Body of pancreas (tissue), 4 donors: ENCODE data around the gene TSPOAP1. TPM values are rescaled to one million over a fixed set of nuclear protein-coding genes. Genes with fewer than 3 reads are reported as not detected.

Source experiments
- ATAC-seq: fragments of 150-250 bp; one replicate; pipeline ENCODE4 v1.9.1; 2016
- DNase-seq, 4 donors: peaks; one replicate each; pipeline ENCODE4 v3.0.0-alpha.2; 2019
- H3K27ac ChIP-seq, 4 donors: fragments of 200-600 bp; sonication (generic); 1 replicate in 3 of 4; 2 replicates in 1 of 4; pipeline versions ENCODE4 v1.5.1 to v1.6.1; 2016 to 2019; ENCODE audit warnings: mild to moderate bottlenecking in 1 of 4, mixed read lengths in 1 of 4, moderate library complexity in 1 of 4
- H3K27me3 ChIP-seq, 2 donors: fragments of 200-600 bp; sonication (generic); one replicate each; pipeline ENCODE4 v1.6.0; 2016; ENCODE audit warnings: mild to moderate bottlenecking in 1 of 2
- H3K36me3 ChIP-seq, 2 donors: fragments of 200-600 bp; sonication (generic); replicated peaks in 1 of 2; 2 replicates each; pipeline ENCODE4 v1.5.1; 2016; ENCODE audit warnings: low read depth in 2 of 2; ENCODE audit not compliant: insufficient read depth in 1 of 2
- H3K4me1 ChIP-seq: fragments of 200-600 bp; sonication (generic); one replicate; pipeline ENCODE4 v1.6.0; 2016
- H3K4me3 ChIP-seq, 2 donors: fragments of 200-600 bp; sonication (generic); 1 replicate in 1 of 2; 2 replicates in 1 of 2; pipeline ENCODE4 v1.5.1; 2016 to 2019
- H3K9me3 ChIP-seq, 3 donors: fragments of 200-600 bp; sonication (generic); 1 replicate in 2 of 3; 2 replicates in 1 of 3; pipeline ENCODE4 v1.5.1; 2016
- POLR2A ChIP-seq, 3 donors: fragments of 450-650 bp; IDR thresholded peaks; one replicate each; pipeline ENCODE4 v1.6.1; 2016; ENCODE audit warnings: antibody characterized with exemption in 3 of 3, mild to moderate bottlenecking in 2 of 3
- WGBS, 2 donors: methylation state at CpG; one replicate each; pipeline ENCODE4 v1.1.5; 2017; 5-methylcytosine and 5-hydroxymethylcytosine counted together
- intact Hi-C: fragments of 100-400 bp; cut with DNase I; formaldehyde crosslinking; loops from one replicate; pipeline ENCODE4 v1.15.1; 2023
- total RNA-seq, 2 donors: library from RNA; depleted of rRNA; stranded (reverse); fragments of >200 nt; gene quantifications; one replicate each; pipeline ENCODE4 v1.1.0, GENCODE V29; 2016
- TF ChIP-seq, protein P1 (sequence below), 7 experiments: fragments of 450-650 bp in 4 of 7; fragments of 200-600 bp in 3 of 7; sonication (generic) in 3 of 7; IDR thresholded peaks; one replicate each; pipeline ENCODE4 v1.5.1; 2016 to 2019; ENCODE audit warnings: antibody characterized with exemption in 7 of 7

TSPOAP1 gene
- total RNA-seq, 2 donors from 2014 or later = 21.0 to 22.7 TPM

DNA sequence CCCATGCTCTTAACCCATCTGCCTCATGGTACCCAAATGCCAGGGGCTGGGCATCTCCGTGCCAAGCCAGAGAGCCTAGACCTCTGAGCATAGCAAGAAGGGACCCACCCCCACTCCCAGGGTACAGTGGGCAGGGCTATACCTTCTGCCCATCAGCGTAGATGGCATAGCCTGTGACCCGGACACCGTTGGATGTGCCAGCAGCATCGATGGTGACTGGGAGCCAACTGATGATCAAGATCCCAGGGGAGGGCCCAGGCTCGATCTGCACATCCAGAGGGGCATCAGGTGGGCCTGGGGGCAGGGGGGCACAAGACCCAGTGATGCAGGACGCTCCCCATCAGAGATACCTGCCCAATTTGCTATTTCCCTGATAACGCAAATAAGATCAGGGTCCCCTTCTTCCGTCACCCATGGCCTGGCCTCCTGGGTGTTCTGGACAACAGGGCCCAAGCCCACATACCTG, 17.1 kb downstream of the TSPOAP1 start:
- WGBS, 2 donors = 79% methylated on average over 9 of the region's 9 CpGs; no CpG with 5 or more reads in 1 of the 2 donors
- ATAC-seq = no peak
- TF ChIP-seq, protein P1, sequence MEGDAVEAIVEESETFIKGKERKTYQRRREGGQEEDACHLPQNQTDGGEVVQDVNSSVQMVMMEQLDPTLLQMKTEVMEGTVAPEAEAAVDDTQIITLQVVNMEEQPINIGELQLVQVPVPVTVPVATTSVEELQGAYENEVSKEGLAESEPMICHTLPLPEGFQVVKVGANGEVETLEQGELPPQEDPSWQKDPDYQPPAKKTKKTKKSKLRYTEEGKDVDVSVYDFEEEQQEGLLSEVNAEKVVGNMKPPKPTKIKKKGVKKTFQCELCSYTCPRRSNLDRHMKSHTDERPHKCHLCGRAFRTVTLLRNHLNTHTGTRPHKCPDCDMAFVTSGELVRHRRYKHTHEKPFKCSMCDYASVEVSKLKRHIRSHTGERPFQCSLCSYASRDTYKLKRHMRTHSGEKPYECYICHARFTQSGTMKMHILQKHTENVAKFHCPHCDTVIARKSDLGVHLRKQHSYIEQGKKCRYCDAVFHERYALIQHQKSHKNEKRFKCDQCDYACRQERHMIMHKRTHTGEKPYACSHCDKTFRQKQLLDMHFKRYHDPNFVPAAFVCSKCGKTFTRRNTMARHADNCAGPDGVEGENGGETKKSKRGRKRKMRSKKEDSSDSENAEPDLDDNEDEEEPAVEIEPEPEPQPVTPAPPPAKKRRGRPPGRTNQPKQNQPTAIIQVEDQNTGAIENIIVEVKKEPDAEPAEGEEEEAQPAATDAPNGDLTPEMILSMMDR (IDR thresholded peaks at IDR 0.05) = no peak
- no peak for TF ChIP-seq POLR2A (IDR thresholded peaks at IDR 0.05)
- no peaks in the 10 kb centered on the region for H3K27me3 ChIP-seq
- H3K9me3 ChIP-seq = no peaks in the 10 kb centered on the region
- no peak for DNase-seq
- H3K4me1 ChIP-seq = no peaks in the 10 kb centered on the region
- no peak overlapping the region for H3K27ac ChIP-seq
- intact Hi-C loops = no loop called here
- no peak overlapping the region for H3K4me3 ChIP-seq
- no peaks in the 10 kb centered on the region for H3K36me3 ChIP-seq

DNA sequence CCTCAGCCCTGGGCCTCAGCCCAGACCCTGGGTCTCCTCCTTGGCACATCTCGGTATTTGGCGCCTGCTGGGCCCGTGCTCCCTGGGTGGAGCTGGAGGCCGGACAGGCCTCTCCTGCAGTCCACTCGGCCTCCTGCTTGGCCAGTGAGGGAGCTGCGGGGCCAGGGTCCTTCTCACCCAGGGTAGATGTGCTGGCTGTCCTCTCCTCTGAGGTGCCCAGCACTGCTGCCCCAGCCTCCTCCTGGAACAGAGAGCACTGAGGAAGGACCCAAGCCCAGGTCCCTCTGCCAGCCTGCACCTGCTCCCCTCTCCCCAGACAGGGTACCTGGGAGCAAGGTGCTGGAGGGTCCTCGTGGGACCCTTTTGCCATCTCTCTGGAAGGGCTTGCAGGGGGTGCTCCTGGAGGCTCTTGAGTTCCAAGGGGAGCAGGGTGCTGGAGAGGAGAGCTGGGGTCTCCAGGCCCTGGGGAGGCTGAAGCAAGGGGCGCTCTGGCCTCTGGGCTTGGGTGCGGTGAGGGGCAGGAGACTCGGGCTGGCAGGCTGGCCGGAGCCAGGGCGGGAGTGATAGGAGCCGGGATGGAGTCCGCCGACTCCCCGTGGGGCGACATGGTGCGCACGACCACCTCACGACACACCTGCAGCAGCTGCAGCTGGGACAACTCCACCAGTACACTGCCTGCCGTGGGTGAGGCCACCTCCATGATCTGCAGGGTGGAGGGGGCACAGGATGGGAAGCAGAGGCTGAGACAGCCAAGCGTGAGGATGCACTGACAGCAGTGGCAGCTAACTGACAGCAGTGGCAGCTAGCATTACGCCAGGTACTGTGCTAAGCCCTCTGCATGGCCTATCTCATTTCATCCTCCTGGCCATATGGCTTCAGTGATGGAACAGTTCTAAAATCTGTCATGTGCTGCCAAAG, 17.8 kb downstream of the TSPOAP1 start:
- Histone ChIP-seq H3K36me3 (no peaks in the 10 kb centered on the region), H3K27ac (no peak overlapping the region), H3K4me1 (no peaks in the 10 kb centered on the region), H3K9me3 (no peaks in the 10 kb centered on the region), H3K27me3 (no peaks in the 10 kb centered on the region), H3K4me3 (no peak overlapping the region)
- WGBS, 2 donors = 83 to 93% methylated on average over 11 to 21 of the region's 23 CpGs
- TF ChIP-seq POLR2A (IDR thresholded peaks at IDR 0.05) = no peak
- TF ChIP-seq, protein P1 (IDR thresholded peaks at IDR 0.05) = no peak
- intact Hi-C loops = no loop called here
- DNase-seq = no peak
- no peak for ATAC-seq

DNA sequence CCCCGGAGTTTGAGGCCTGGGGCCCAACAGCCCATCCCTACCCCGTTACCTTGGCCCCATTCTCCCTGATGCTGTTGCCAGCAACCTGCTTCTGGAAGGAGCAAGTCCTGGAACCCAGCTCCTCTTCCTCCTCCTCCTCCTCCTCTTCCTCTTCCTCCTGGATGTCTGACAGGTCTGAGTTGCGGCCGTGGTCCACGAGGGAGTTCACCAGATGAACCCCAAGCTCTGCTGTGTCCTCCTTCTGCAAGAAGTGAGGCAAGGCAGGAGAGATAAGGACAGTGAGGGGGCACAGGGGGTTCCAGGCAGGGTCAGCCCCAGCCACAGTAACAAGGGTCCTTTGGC, 18.7 kb downstream of the TSPOAP1 start:
- ATAC-seq = no peak
- H3K4me3 ChIP-seq = no peak overlapping the region
- H3K36me3 ChIP-seq = no peaks in the 10 kb centered on the region
- H3K27ac ChIP-seq = no peak overlapping the region
- H3K4me1 ChIP-seq = no peaks in the 10 kb centered on the region
- DNase-seq = no peak
- H3K9me3 ChIP-seq = no peaks in the 10 kb centered on the region
- no peaks in the 10 kb centered on the region for H3K27me3 ChIP-seq
- WGBS, 2 donors = 63 to 77% methylated on average over 5 of the region's 5 CpGs
- TF ChIP-seq POLR2A (IDR thresholded peaks at IDR 0.05) = no peak
- TF ChIP-seq, protein P1 (IDR thresholded peaks at IDR 0.05) = no peak
- intact Hi-C loops = no loop called here

DNA sequence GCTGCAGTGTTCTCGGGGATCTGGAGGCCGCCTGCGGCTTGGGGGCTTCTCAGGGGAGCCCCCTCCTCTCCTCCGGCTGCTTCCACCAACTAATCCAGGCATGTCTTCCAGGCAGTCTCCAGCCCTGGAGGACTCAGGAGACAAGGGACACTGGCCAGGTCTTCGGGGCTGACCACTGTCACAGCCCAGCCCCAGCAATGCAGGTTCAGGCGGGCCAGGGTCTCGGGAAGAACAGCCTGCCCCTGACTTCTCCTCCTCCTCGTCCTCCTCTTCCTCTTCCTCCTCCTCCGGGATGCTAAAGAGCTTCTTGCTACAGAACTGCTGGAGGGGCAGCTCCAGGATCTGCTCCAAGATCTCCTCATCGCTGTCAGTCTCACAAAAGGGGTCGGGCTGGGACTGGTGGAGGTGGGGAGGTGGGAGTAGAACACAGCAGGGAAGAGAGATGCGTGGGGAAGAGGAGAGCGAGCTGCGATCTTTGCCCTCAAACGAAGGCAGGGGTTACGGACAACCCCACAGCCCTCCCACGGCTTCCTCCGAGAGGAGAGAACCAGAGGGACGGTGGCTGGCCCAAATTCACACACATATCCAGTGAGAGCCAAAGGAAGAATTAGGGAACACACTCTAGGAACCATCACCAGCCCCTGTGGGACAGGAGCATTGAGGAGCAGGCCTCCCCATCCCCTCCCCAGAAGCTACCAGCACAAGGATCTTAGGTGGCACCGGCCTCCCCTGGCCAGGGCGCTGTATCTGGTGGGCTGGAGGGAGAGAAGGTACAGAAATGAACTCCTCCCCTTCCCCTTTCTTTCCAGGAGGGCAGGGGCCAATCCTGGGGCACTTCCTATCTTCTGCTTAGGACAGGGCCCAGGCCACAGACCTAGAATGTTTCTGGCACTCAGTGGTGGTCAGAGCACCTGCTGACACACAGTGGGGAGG, 19.3 kb downstream of the TSPOAP1 start:
- Histone ChIP-seq H3K27me3 (no peaks in the 10 kb centered on the region), H3K27ac (no peak overlapping the region), H3K36me3 (no peaks in the 10 kb centered on the region), H3K4me1 (no peaks in the 10 kb centered on the region), H3K4me3 (no peak overlapping the region), H3K9me3 (no peaks in the 10 kb centered on the region)
- ATAC-seq (no peak), DNase-seq (no peak)
- TF ChIP-seq, protein P1 (IDR thresholded peaks at IDR 0.05) = no peak
- no peak for TF ChIP-seq POLR2A (IDR thresholded peaks at IDR 0.05)
- WGBS, 2 donors = 78 to 85% methylated on average over 20 to 21 of the region's 21 CpGs
- intact Hi-C loops = no loop called here
